GM12878 (cell line): ENCODE results near the gene PERCC1. TPM values are rescaled to one million over a fixed set of nuclear protein-coding genes. Genes with fewer than 3 reads are reported as not detected.

Experiments
- ATAC-seq: fragments of 200-7000 bp; cut with Tn5 transposase; 3 replicates; pipeline ENCODE4 v1.9.1; 2020; ENCODE audit warnings: mild to moderate bottlenecking, moderate library complexity
- BruUV-seq: library from RNA; stranded (reverse); fragments of 400-500 nt; replicated peaks from 2 replicates; lab custom pipeline; 2021; lab: Mats Ljungman, UMichigan
- CTCF ChIA-PET: fragments of 300-600 bp; sonication (Branson Sonifier 250); formaldehyde crosslinking; extraction: SDS; loops from one replicate; lab custom pipeline; 2021; ENCODE audit warnings: inconsistent platforms; lab: Yijun Ruan, JAX
- POLR2A ChIA-PET: fragments of 350-600 bp; formaldehyde crosslinking; extraction: SDS; loops from one replicate; lab custom pipeline; 2021; ENCODE audit warnings: inconsistent platforms; lab: Charles Lee
- RAD21 ChIA-PET: fragments of 300-600 bp; sonication (Branson Sonifier 250); formaldehyde crosslinking; loops from one replicate; lab custom pipeline; 2023; ENCODE audit warnings: antibody characterized with exemption; ENCODE audit not compliant: unreplicated experiment; lab: Charles Lee
- SMC1A ChIA-PET: fragments of 300-600 bp; sonication (Branson Sonifier 250); formaldehyde crosslinking; loops from one replicate; lab custom pipeline; 2023; ENCODE audit not compliant: unreplicated experiment, uncharacterized antibody; lab: Charles Lee
- DNase-seq: peaks from one replicate; pipeline ENCODE4 v3.0.0-alpha.2; 2011; ENCODE audit warnings: low read depth, low spot score
- FAIRE-seq: peaks from 3 replicates; lab custom pipeline; 2011; peaks lifted over from hg19 to GRCh38; lab: Jason Lieb, UNC
- H2AFZ ChIP-seq: 2 replicates; pipeline ENCODE4 v1.6.0; 2011; ENCODE audit warnings: low read depth, low read length, control low read depth; ENCODE audit not compliant: control insufficient read depth
- H3K27ac ChIP-seq: 2 replicates; pipeline ENCODE4 v1.5.1; 2011; ENCODE audit warnings: control low read depth; ENCODE audit not compliant: control insufficient read depth, insufficient read depth
- H3K27me3 ChIP-seq, 2 experiments: replicated peaks in 1 of 2; 2 replicates each; pipeline versions ENCODE4 v1.6.0 to v1.6.1; 2011; ENCODE audit warnings: low read length in 1 of 2; ENCODE audit not compliant: control insufficient read depth in 2 of 2, insufficient read depth in 2 of 2
- H3K36me3 ChIP-seq, 2 experiments: 2 replicates each; pipeline ENCODE4 v1.5.1; 2011; ENCODE audit warnings: low read length in 1 of 2; ENCODE audit not compliant: control insufficient read depth in 2 of 2, insufficient read depth in 2 of 2
- H3K4me1 ChIP-seq: 2 replicates; pipeline ENCODE4 v1.6.1; 2011; ENCODE audit warnings: mild to moderate bottlenecking, low read length, moderate library complexity, mixed read lengths; ENCODE audit not compliant: control insufficient read depth, insufficient read depth
- H3K4me2 ChIP-seq: 2 replicates; pipeline ENCODE4 v1.6.0; 2011; ENCODE audit warnings: control low read depth; ENCODE audit not compliant: control insufficient read depth, insufficient read depth
- H3K4me3 ChIP-seq: fragments of 200-600 bp; sonication (generic); 2 replicates; pipeline ENCODE4 v1.5.1; 2016
- H3K79me2 ChIP-seq: 2 replicates; pipeline ENCODE4 v1.6.0; 2011; ENCODE audit warnings: low read length; ENCODE audit not compliant: control insufficient read depth, insufficient read depth
- H3K9ac ChIP-seq: 2 replicates; pipeline ENCODE4 v1.8.0; 2011; ENCODE audit warnings: low read length, control low read depth, mixed read lengths; ENCODE audit not compliant: control insufficient read depth, insufficient read depth
- H3K9me3 ChIP-seq: replicated peaks from 3 replicates; pipeline ENCODE4 v1.5.1; 2011; ENCODE audit warnings: mild to moderate bottlenecking, low read length; ENCODE audit not compliant: control insufficient read depth, insufficient read depth
- H4K20me1 ChIP-seq: 2 replicates; pipeline ENCODE4 v1.6.0; 2011; ENCODE audit not compliant: control insufficient read depth, insufficient read depth
- BACH1 ChIP-seq: fragments of 450-650 bp; IDR thresholded peaks from 2 replicates; pipeline ENCODE4 v1.6.1; 2017; ENCODE audit warnings: mild to moderate bottlenecking, borderline replicate concordance
- DPF2 ChIP-seq: fragments of 450-650 bp; IDR thresholded peaks from 2 replicates; pipeline ENCODE4 v1.6.1; 2017; ENCODE audit warnings: mild to moderate bottlenecking
- ELK1 ChIP-seq: IDR thresholded peaks from 2 replicates; pipeline ENCODE4 v1.6.1; 2012; ENCODE audit warnings: low read depth, low read length, improper control_type of control experiment
- FOXK2 ChIP-seq: fragments of 450-650 bp; IDR thresholded peaks from 2 replicates; pipeline ENCODE4 v1.6.1; 2017; ENCODE audit warnings: mild to moderate bottlenecking, moderate library complexity
- MTA2 ChIP-seq: fragments of 450-650 bp; IDR thresholded peaks from 2 replicates; pipeline ENCODE4 v1.6.1; 2016; ENCODE audit warnings: low read depth, mild to moderate bottlenecking, moderate library complexity
- PAX5 ChIP-seq: IDR thresholded peaks from 2 replicates; pipeline ENCODE4 v1.6.1; 2011; ENCODE audit warnings: low read depth, low read length, borderline replicate concordance
- PAX8 ChIP-seq: fragments of 450-650 bp; IDR thresholded peaks from 2 replicates; pipeline ENCODE4 v1.6.1; 2017; ENCODE audit warnings: mild to moderate bottlenecking, moderate library complexity
- ZNF687 ChIP-seq: fragments of 450-650 bp; IDR thresholded peaks from 2 replicates; pipeline ENCODE4 v1.6.1; 2017; ENCODE audit warnings: mild to moderate bottlenecking, moderate library complexity
- WGBS: methylation state at CpG from one replicate; pipeline ENCODE4 v1.1.6; 2016; ENCODE audit warnings: low lambda C conversion rate; ENCODE audit not compliant: insufficient replicate concordance, insufficient coverage; ENCODE audit errors: missing lambda C conversion rate; 5-methylcytosine and 5-hydroxymethylcytosine counted together
- in situ Hi-C: fragments of 300-500 bp; cut with MboI; formaldehyde crosslinking; loops from 9 replicates; pipeline ENCODE4 v1.14.3; 2018; ENCODE audit warnings: mixed read lengths
- intact Hi-C: fragments of 100-400 bp; cut with micrococcal nuclease; formaldehyde crosslinking; loops from one replicate; pipeline ENCODE4 v1.14.2; 2022; ENCODE audit not compliant: unreplicated experiment
- polyA plus RNA-seq, 11 experiments: library from polyadenylated mRNA; depleted of rRNA in 4 of 11; unstranded in 6 of 11; stranded (reverse) in 5 of 11; fragments of >200 nt; fragmentation: Nextera tagmentation in 4 of 11; fragmentation: Illumina TruSeq in 1 of 11; extraction: Ambion mirVana in 4 of 11; extraction: Trizol in 1 of 11; gene quantifications; 1 replicate in 1 of 11; 2 replicates in 10 of 11; pipeline versions ENCODE4 v1.2.1 to v1.2.3, GENCODE V29; 2011 to 2016; ENCODE audit warnings: inconsistent platforms in 2 of 11, missing spikeins in 2 of 11, low read depth in 1 of 11
- total RNA-seq, 4 experiments: library from RNA; depleted of rRNA in 3 of 4; stranded (reverse); fragments of >200 nt in 3 of 4; fragmentation: Illumina TruSeq in 1 of 4; extraction: Trizol in 1 of 4; gene quantifications; 2 replicates each; pipeline versions ENCODE4 v1.2.1 to v1.2.3, GENCODE V29; 2013 to 2021
- TF ChIP-seq, protein P1 (sequence below): IDR thresholded peaks from 2 replicates; pipeline ENCODE4 v1.6.1; 2012; ENCODE audit warnings: mild to moderate bottlenecking, low read depth, low read length
- TF ChIP-seq, protein P2 (sequence below): IDR thresholded peaks from 2 replicates; pipeline ENCODE4 v1.6.1; 2012; ENCODE audit warnings: low read length, inconsistent platforms

The PERCC1 gene
- total and polyA plus RNA-seq, 10 of the 15 experiments (the other 5 are each of a cell fraction or from before 2014, with no cell fraction given), result not detected

- TF ChIP-seq PAX5 (no peak), BACH1 (no peak), PAX8 (no peak), ELK1 (no peak), DPF2 (no peak), ZNF687 (no peak)
Observed at GRCh38 chr16:1447965-1448364, 17.1 kb downstream of the PERCC1 start (continued).

GRCh38 chr16:1448536-1449116, 17.7 kb downstream of the PERCC1 start:
- in situ Hi-C loops, result no loop called here
- no peak for TF ChIP-seq ELK1
- no peak for TF ChIP-seq MTA2
- TF ChIP-seq FOXK2, result no peak
- TF ChIP-seq, protein P1, sequence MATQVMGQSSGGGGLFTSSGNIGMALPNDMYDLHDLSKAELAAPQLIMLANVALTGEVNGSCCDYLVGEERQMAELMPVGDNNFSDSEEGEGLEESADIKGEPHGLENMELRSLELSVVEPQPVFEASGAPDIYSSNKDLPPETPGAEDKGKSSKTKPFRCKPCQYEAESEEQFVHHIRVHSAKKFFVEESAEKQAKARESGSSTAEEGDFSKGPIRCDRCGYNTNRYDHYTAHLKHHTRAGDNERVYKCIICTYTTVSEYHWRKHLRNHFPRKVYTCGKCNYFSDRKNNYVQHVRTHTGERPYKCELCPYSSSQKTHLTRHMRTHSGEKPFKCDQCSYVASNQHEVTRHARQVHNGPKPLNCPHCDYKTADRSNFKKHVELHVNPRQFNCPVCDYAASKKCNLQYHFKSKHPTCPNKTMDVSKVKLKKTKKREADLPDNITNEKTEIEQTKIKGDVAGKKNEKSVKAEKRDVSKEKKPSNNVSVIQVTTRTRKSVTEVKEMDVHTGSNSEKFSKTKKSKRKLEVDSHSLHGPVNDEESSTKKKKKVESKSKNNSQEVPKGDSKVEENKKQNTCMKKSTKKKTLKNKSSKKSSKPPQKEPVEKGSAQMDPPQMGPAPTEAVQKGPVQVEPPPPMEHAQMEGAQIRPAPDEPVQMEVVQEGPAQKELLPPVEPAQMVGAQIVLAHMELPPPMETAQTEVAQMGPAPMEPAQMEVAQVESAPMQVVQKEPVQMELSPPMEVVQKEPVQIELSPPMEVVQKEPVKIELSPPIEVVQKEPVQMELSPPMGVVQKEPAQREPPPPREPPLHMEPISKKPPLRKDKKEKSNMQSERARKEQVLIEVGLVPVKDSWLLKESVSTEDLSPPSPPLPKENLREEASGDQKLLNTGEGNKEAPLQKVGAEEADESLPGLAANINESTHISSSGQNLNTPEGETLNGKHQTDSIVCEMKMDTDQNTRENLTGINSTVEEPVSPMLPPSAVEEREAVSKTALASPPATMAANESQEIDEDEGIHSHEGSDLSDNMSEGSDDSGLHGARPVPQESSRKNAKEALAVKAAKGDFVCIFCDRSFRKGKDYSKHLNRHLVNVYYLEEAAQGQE, result no peak
- TF ChIP-seq, protein P2, sequence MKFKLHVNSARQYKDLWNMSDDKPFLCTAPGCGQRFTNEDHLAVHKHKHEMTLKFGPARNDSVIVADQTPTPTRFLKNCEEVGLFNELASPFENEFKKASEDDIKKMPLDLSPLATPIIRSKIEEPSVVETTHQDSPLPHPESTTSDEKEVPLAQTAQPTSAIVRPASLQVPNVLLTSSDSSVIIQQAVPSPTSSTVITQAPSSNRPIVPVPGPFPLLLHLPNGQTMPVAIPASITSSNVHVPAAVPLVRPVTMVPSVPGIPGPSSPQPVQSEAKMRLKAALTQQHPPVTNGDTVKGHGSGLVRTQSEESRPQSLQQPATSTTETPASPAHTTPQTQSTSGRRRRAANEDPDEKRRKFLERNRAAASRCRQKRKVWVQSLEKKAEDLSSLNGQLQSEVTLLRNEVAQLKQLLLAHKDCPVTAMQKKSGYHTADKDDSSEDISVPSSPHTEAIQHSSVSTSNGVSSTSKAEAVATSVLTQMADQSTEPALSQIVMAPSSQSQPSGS, result no peak
- TF ChIP-seq, all 136 proteins: peak for 0
- Histone ChIP-seq H3K27me3 (no peaks in the 10 kb centered on the region), H3K4me2 (no peak overlapping the region), H3K36me3 (no peaks in the 10 kb centered on the region; a peak in 2 of 4 replicates), H3K79me2 (no peaks in the 10 kb centered on the region), H2AFZ (no peak overlapping the region), H3K4me1 (no peaks in the 10 kb centered on the region), H3K4me3 (no peak overlapping the region), H4K20me1 (no peaks in the 10 kb centered on the region), H3K9ac (no peak overlapping the region), H3K9me3 (no peaks in the 10 kb centered on the region), H3K27ac (no peak overlapping the region)
- no peak for DNase-seq
- ChIA-PET SMC1A (no interaction called here), RAD21 (no interaction called here), POLR2A (no interaction called here), CTCF (no interaction called here)
- 96% methylated on average over 27 of the region's 30 CpGs for WGBS
- ATAC-seq, result no peak
- no TSS peak for BruUV-seq
- no peak for FAIRE-seq
- intact Hi-C loops, result no loop called here
